ENCODE measurements around the gene PHF10.

DNA sequence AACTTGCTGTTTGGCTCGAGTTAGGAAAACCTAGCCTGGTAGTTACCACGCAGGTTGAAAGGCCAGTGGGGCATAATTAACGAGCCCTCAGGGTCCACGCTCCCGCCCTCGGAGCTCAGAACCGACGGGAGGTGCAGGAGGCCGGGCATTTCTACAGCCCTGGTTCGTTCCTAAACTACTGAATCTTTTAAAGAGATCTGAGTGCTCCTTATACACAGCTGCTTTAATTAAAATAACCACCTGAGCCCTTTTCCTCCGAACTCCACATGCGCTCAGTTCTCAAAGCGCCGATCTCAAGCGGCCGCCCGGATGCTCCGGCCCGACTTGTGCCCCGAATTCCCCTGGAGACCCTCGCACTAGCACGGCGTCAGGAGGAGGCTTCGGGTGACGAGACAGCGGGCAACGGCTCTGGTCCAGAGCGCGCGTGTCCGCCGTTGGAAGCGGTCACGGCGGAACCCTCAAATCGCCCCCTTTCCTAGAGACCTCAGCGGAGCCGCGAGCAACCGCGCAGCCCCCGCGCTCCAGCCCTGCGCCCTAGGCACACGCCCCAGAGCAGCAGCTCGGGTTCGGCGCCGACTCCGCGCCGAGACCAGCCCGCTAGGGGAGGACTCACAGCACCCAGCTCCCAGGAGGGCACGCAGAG, 22.9 kb downstream of the PHF10 start:
- TF ChIP-seq POLR2A (IDR thresholded peaks at IDR 0.05), result no peak
- TF ChIP-seq, protein P1, sequence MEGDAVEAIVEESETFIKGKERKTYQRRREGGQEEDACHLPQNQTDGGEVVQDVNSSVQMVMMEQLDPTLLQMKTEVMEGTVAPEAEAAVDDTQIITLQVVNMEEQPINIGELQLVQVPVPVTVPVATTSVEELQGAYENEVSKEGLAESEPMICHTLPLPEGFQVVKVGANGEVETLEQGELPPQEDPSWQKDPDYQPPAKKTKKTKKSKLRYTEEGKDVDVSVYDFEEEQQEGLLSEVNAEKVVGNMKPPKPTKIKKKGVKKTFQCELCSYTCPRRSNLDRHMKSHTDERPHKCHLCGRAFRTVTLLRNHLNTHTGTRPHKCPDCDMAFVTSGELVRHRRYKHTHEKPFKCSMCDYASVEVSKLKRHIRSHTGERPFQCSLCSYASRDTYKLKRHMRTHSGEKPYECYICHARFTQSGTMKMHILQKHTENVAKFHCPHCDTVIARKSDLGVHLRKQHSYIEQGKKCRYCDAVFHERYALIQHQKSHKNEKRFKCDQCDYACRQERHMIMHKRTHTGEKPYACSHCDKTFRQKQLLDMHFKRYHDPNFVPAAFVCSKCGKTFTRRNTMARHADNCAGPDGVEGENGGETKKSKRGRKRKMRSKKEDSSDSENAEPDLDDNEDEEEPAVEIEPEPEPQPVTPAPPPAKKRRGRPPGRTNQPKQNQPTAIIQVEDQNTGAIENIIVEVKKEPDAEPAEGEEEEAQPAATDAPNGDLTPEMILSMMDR (IDR thresholded peaks at IDR 0.05), result no peak

All from breast epithelium (tissue), 3 donors.